Vagina (tissue), 2 donors: ENCODE measurements around the gene TOR2A. TPM values are rescaled to one million over a fixed set of nuclear protein-coding genes. Genes with fewer than 3 reads are reported as not detected.

Experiments
- DNase-seq, 2 donors: peaks; one replicate each; pipeline ENCODE4 v3.0.0-alpha.2; 2017; ENCODE audit errors: extremely low spot score in 2 of 2
- H3K27ac ChIP-seq: fragments of 200-600 bp; sonication (generic); one replicate; pipeline ENCODE4 v1.5.1; 2019
- H3K27me3 ChIP-seq: fragments of 200-600 bp; sonication (generic); one replicate; pipeline ENCODE4 v1.5.1; 2019
- H3K36me3 ChIP-seq, 2 donors: fragments of 200-600 bp; sonication (generic); one replicate each; pipeline ENCODE4 v1.5.1; 2017 to 2019
- H3K4me1 ChIP-seq: fragments of 200-600 bp; sonication (generic); one replicate; pipeline ENCODE4 v1.5.1; 2019
- H3K4me3 ChIP-seq, 2 donors: fragments of 200-600 bp; sonication (generic); 1 replicate in 1 of 2; 2 replicates in 1 of 2; pipeline ENCODE4 v1.5.1; 2016 to 2019
- H3K9me3 ChIP-seq: fragments of 200-600 bp; sonication (generic); one replicate; pipeline ENCODE4 v1.5.1; 2019
- POLR2A ChIP-seq, 2 donors: fragments of 450-650 bp; IDR thresholded peaks; one replicate each; pipeline ENCODE4 v1.6.1; 2017; ENCODE audit warnings: antibody characterized with exemption in 2 of 2, mild to moderate bottlenecking in 2 of 2, moderate library complexity in 2 of 2
- POLR2AphosphoS5 ChIP-seq, 2 donors: sonication (generic); formaldehyde crosslinking; IDR thresholded peaks; one replicate each; pipeline ENCODE4 v1.9.0; 2017; ENCODE audit warnings: antibody characterized with exemption in 2 of 2, mild to moderate bottlenecking in 2 of 2, low read depth in 1 of 2; ENCODE audit not compliant: insufficient read depth in 1 of 2
- intact Hi-C: fragments of 100-400 bp; cut with DNase I; formaldehyde crosslinking; loops from one replicate; pipeline ENCODE4 v1.15.1; 2023
- total RNA-seq: library from RNA; depleted of rRNA; stranded (reverse); fragments of >200 nt; gene quantifications from one replicate; pipeline ENCODE4 v1.2.3, GENCODE V29; 2016
- TF ChIP-seq, protein P1 (sequence below), 3 experiments: fragments of 450-650 bp in 2 of 3; fragments of 200-600 bp in 1 of 3; sonication (generic) in 1 of 3; IDR thresholded peaks; one replicate each; pipeline ENCODE4 v1.5.1; 2017 to 2019; ENCODE audit warnings: antibody characterized with exemption in 3 of 3, mild to moderate bottlenecking in 2 of 3, moderate library complexity in 2 of 3

The TOR2A gene
- total RNA-seq, 1 donor from 2014 or later: 12.3 TPM

DNA sequence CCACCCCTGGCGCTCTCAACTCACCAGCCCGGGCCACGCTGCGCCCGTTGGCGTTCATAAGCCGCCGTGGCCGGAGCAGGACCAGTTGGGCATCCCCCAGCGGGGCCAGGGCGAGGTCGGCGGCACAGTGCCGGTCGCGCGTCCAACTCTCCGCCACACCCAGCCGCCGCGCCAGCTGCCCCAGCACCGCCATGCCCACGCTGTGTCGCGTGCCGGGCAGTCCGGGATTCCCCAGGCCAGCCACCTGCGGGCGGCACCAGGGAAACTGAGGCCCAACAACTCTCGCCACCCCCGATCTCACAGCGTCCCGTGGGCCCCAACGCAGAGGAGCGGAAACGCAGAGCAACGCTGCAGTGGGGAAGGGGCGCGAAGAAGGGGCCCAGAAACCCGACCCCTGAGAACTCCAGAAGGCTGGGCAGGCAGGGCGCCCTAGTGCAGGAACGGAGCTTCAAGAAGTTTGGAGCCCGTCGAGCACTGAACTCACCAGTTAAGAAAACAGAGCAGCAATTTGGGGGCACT, 20.1 kb downstream of the TOR2A start:
- intact Hi-C loops: no loop called here
- Histone ChIP-seq H3K36me3 (no peaks in the 10 kb centered on the region), H3K4me3 (peak overlapping the region; percentile 78 to 83), H3K9me3 (no peaks in the 10 kb centered on the region), H3K27me3 (no peaks in the 10 kb centered on the region), H3K4me1 (peaks cover 26% of the 10 kb centered on the region), H3K27ac (peak overlapping the region; percentile 57)
- TF ChIP-seq POLR2A (IDR thresholded peaks at IDR 0.05): no peak
- TF ChIP-seq POLR2AphosphoS5 (IDR thresholded peaks at IDR 0.05; ENCODE audit: insufficient read depth in 1 of 2, low read depth in 1 of 2): no peak
- TF ChIP-seq, protein P1, sequence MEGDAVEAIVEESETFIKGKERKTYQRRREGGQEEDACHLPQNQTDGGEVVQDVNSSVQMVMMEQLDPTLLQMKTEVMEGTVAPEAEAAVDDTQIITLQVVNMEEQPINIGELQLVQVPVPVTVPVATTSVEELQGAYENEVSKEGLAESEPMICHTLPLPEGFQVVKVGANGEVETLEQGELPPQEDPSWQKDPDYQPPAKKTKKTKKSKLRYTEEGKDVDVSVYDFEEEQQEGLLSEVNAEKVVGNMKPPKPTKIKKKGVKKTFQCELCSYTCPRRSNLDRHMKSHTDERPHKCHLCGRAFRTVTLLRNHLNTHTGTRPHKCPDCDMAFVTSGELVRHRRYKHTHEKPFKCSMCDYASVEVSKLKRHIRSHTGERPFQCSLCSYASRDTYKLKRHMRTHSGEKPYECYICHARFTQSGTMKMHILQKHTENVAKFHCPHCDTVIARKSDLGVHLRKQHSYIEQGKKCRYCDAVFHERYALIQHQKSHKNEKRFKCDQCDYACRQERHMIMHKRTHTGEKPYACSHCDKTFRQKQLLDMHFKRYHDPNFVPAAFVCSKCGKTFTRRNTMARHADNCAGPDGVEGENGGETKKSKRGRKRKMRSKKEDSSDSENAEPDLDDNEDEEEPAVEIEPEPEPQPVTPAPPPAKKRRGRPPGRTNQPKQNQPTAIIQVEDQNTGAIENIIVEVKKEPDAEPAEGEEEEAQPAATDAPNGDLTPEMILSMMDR (IDR thresholded peaks at IDR 0.05): no peak
- DNase-seq: no peak

DNA sequence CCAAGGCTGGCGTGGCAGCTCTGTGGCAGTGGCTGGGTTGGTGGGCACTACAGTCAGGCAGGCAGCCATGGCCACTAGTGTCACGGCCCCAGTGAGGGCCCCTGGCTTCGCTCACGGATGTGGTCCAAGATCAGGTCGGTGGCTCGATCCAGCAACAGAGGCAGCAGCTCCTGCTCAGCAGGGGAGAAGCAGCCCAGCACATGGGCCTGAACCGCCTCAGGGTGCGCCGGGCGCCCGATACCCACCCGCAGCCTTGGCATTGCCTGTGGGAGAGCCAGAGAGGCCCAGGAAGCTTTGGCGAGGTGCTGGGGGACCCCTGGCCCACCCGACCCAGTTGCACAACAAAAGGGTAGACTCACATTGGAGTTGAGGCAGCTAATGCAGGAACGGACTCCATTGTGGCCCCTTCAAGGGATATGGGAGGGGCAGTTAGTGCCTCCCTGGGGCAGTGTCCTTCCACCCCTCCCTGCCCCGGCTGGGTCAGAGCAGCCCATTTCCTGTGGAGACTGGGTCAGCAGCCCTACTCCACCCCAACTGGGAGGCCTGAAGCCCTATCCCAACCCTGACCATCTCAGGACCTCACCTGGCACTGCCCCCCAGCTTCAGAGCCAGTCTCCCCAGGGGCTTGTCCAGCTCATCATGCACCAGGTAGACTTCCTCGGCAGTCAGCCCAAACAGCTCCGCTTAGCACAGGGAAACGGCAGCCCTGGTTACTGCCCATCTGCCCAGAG, 20.9 kb downstream of the TOR2A start:
- Histone ChIP-seq H3K9me3 (no peaks in the 10 kb centered on the region), H3K27me3 (no peaks in the 10 kb centered on the region), H3K36me3 (no peaks in the 10 kb centered on the region), H3K4me3 (peak overlapping the region; percentile 78 to 83), H3K27ac (no peak overlapping the region), H3K4me1 (peaks cover 26% of the 10 kb centered on the region)
- TF ChIP-seq, protein P1 (IDR thresholded peaks at IDR 0.05): no peak
- TF ChIP-seq POLR2AphosphoS5 (IDR thresholded peaks at IDR 0.05; ENCODE audit: insufficient read depth in 1 of 2, low read depth in 1 of 2): no peak
- no peak for TF ChIP-seq POLR2A (IDR thresholded peaks at IDR 0.05)
- intact Hi-C loops: no loop called here
- DNase-seq: no peak

DNA sequence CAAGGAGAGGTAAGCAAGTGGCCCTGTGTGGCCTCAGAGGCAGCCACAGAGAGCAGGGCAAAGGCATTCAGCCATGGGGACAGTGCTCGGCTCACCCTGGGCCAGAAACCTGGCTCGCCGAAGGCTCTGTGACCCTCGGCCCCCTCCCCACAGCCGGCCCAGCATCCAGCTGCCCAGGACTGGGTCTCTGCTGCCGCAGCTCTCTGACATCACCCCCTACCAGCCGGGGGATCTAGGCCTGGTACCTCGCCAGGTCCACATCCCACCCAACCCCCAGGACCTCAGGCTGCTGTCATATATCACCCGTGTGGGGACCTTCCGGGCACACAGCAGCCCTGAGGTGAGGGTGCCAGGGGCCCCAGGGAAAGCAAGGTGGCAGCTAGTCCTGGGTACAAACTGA, 22.2 kb downstream of the TOR2A start:
- TF ChIP-seq POLR2A (IDR thresholded peaks at IDR 0.05) (no peak), POLR2AphosphoS5 (IDR thresholded peaks at IDR 0.05; ENCODE audit: insufficient read depth in 1 of 2, low read depth in 1 of 2) (no peak)
- TF ChIP-seq, protein P1 (IDR thresholded peaks at IDR 0.05): no peak
- DNase-seq: no peak
- no peaks in the 10 kb centered on the region for H3K27me3 ChIP-seq
- no peak overlapping the region for H3K27ac ChIP-seq
- H3K4me1 ChIP-seq: peaks cover 21% of the 10 kb centered on the region
- no peak overlapping the region for H3K4me3 ChIP-seq
- H3K36me3 ChIP-seq: no peaks in the 10 kb centered on the region
- H3K9me3 ChIP-seq: no peaks in the 10 kb centered on the region
- intact Hi-C loops: no loop called here

DNA sequence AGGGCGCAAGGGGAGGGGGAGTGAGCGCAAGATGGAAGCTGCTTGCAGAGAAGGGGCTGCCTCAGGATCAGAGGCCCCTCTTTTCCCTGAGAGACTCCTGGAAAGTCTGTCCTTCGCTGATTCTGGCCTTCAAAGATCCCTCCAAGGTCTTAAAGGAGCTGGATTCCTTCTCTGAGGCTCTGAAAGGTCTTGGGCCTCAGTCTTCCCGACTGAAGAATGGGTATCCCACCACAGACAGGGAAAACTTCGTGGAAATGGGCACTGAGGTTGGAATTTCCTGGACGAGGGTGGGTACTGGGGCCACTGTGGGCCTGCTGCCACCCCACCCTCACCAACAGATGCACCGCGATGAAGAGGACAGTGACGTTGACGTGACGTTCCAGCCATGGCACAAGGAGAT, 22.7 kb downstream of the TOR2A start:
- no peaks in the 10 kb centered on the region for H3K36me3 ChIP-seq
- intact Hi-C loops: no loop called here
- H3K27me3 ChIP-seq: no peaks in the 10 kb centered on the region
- H3K4me1 ChIP-seq: peaks cover 21% of the 10 kb centered on the region
- DNase-seq: no peak
- H3K27ac ChIP-seq: no peak overlapping the region
- TF ChIP-seq, protein P1 (IDR thresholded peaks at IDR 0.05): no peak
- TF ChIP-seq POLR2AphosphoS5 (IDR thresholded peaks at IDR 0.05; ENCODE audit: insufficient read depth in 1 of 2, low read depth in 1 of 2) (no peak), POLR2A (IDR thresholded peaks at IDR 0.05) (no peak)
- H3K4me3 ChIP-seq: no peak overlapping the region
- no peaks in the 10 kb centered on the region for H3K9me3 ChIP-seq

DNA sequence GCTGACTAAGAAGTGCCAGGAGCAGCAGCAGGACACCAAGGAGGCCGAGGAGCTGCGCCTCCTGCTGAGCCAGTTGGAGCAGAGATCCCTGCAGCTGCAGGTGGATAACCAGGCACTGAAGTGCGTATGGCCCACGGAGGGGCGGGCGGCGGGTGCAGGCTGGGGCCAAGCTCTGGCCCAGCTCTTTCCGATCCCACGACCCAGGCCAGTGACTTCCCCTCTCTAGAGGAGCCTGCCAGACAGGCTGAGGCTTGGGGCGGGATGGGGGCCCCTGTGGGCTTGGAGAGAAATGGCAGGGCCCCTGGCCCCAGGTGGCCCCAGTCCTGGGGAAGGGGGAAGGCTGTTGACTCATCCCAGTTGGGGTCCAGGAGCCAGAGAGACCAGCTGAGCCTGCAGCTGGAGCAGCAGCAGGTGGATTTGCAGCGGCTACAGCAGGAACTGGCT, 23.2 kb downstream of the TOR2A start:
- no peak for TF ChIP-seq POLR2A (IDR thresholded peaks at IDR 0.05)
- TF ChIP-seq POLR2AphosphoS5 (IDR thresholded peaks at IDR 0.05; ENCODE audit: insufficient read depth in 1 of 2, low read depth in 1 of 2): no peak
- TF ChIP-seq, protein P1 (IDR thresholded peaks at IDR 0.05): no peak
- Histone ChIP-seq H3K27me3 (no peaks in the 10 kb centered on the region), H3K27ac (no peak overlapping the region), H3K4me3 (no peak overlapping the region), H3K4me1 (peaks cover 21% of the 10 kb centered on the region), H3K9me3 (no peaks in the 10 kb centered on the region), H3K36me3 (no peaks in the 10 kb centered on the region)
- no peak for DNase-seq
- intact Hi-C loops: no loop called here
